Type B pancreatic cell (in vitro differentiated cells): ENCODE data around the gene SDF4. TPM values are rescaled to one million over a fixed set of nuclear protein-coding genes. Genes with fewer than 3 reads are reported as not detected.

Experiments
- DNase-seq: peaks from one replicate; pipeline ENCODE4 v3.0.0; 2021; ENCODE audit warnings: mixed read lengths; ENCODE audit not compliant: unreplicated experiment; ENCODE audit errors: extremely low spot score
- H3K27ac Mint-ChIP-seq: 2 replicates; pipeline ENCODE4 v1.8.0; 2021; ENCODE audit warnings: mild to moderate bottlenecking, mixed read lengths
- H3K27me3 Mint-ChIP-seq: 2 replicates; pipeline ENCODE4 v1.8.0; 2021; ENCODE audit warnings: mixed read lengths
- H3K36me3 Mint-ChIP-seq: 2 replicates; pipeline ENCODE4 v1.8.0; 2021; ENCODE audit warnings: mixed read lengths
- H3K4me1 Mint-ChIP-seq: one replicate; pipeline ENCODE4 v1.8.0; 2021; ENCODE audit warnings: mixed read lengths; ENCODE audit not compliant: unreplicated experiment
- H3K4me3 Mint-ChIP-seq: 2 replicates; pipeline ENCODE4 v1.8.0; 2021; ENCODE audit warnings: mild to moderate bottlenecking, mixed read lengths
- H3K9me3 Mint-ChIP-seq: 2 replicates; pipeline ENCODE4 v1.8.0; 2021; ENCODE audit warnings: mixed read lengths
- total RNA-seq: library from RNA; stranded (reverse); gene quantifications from 2 replicates; pipeline ENCODE4 v1.2.1, GENCODE V29; 2021; ENCODE audit warnings: low replicate concordance
- TF ChIP-seq, protein P1 (sequence below): fragments of 200-600 bp; sonication (generic); conservative IDR thresholded peaks from 2 replicates; pipeline ENCODE4 v1.5.0; 2021; ENCODE audit warnings: antibody characterized with exemption, mild to moderate bottlenecking

The SDF4 gene
- total RNA-seq, 1 donor from 2014 or later, result 116 TPM

GRCh38 chr1:1210726-1211540, 20.9 kb downstream of the SDF4 start:
- TF ChIP-seq, protein P1, sequence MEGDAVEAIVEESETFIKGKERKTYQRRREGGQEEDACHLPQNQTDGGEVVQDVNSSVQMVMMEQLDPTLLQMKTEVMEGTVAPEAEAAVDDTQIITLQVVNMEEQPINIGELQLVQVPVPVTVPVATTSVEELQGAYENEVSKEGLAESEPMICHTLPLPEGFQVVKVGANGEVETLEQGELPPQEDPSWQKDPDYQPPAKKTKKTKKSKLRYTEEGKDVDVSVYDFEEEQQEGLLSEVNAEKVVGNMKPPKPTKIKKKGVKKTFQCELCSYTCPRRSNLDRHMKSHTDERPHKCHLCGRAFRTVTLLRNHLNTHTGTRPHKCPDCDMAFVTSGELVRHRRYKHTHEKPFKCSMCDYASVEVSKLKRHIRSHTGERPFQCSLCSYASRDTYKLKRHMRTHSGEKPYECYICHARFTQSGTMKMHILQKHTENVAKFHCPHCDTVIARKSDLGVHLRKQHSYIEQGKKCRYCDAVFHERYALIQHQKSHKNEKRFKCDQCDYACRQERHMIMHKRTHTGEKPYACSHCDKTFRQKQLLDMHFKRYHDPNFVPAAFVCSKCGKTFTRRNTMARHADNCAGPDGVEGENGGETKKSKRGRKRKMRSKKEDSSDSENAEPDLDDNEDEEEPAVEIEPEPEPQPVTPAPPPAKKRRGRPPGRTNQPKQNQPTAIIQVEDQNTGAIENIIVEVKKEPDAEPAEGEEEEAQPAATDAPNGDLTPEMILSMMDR, result no peak
- Mint-ChIP-seq H3K4me1 (no peaks in the 10 kb centered on the region), H3K4me3 (no peak overlapping the region), H3K9me3 (no peaks in the 10 kb centered on the region), H3K27me3 (peaks cover 5% of the 10 kb centered on the region), H3K36me3 (no peaks in the 10 kb centered on the region), H3K27ac (no peak overlapping the region)
- DNase-seq, result no peak

GRCh38 chr1:1208713-1209433, 22.9 kb downstream of the SDF4 start:
- Mint-ChIP-seq H3K4me3 (no peak overlapping the region), H3K4me1 (no peaks in the 10 kb centered on the region), H3K9me3 (no peaks in the 10 kb centered on the region), H3K27ac (no peak overlapping the region), H3K27me3 (peaks cover 5% of the 10 kb centered on the region), H3K36me3 (no peaks in the 10 kb centered on the region)
- no peak for DNase-seq
- TF ChIP-seq, protein P1, result no peak

DNA sequence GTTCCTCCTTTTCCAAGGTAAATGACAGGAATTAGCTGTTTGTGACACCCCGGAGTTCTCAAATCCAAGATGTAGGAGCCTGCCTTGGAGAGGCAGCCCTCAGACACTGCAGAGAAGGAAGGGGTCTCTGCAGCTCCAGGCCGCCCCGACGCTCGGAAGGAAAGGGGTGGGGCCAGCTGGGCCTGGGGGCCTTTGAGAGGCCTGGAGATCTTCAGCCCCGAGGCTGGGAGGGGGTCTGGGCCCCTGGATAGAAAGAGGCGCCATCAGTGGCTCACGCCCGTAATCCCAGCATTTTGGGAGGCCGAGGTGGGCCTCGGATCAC, 24.3 kb downstream of the SDF4 start:
- H3K27me3 Mint-ChIP-seq, result peaks cover 5% of the 10 kb centered on the region
- no peaks in the 10 kb centered on the region for H3K9me3 Mint-ChIP-seq
- H3K4me1 Mint-ChIP-seq, result no peaks in the 10 kb centered on the region
- no peaks in the 10 kb centered on the region for H3K36me3 Mint-ChIP-seq
- no peak overlapping the region for H3K4me3 Mint-ChIP-seq
- H3K27ac Mint-ChIP-seq, result no peak overlapping the region
- DNase-seq, result no peak
- TF ChIP-seq, protein P1, result no peak

GRCh38 chr1:1206966-1207531, 24.8 kb downstream of the SDF4 start:
- H3K9me3 Mint-ChIP-seq, result no peaks in the 10 kb centered on the region

DNA sequence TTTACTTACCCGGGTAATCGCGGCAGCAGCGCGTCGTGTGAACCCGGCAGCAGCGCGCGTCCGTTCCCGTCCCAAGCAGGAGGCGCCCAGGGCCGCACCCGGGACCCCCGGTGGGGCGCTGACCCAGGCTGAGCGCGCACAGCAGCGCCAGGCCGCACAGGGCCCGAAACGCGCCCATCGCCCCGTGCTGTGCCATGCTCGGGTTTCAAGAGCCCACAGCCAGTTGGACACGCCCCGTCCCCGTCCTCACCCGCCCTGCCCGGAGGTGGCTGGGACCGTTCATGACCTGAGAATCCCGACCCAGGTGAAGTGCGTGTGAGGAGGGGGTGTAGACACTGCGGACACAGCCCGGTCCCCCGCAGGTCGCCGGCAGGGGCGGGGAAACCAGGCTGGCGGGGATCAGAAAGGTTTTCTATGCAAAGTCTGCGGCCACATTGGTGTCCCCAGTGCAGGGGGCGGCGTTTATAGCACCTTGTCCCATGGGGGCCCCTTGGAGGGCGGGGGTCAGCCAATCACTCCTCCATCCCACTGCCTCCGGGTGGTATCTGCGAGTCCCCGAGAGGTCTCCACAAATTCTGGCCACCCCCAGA, 25.3 kb downstream of the SDF4 start, which contains the start of gene TNFRSF18:
Gene TNFRSF18, minus strand, starts transcription at position 217 of the 590 bp plus-strand sequence. Its CDS starts 21 bp downstream, at position 196.
- Mint-ChIP-seq H3K27me3 (peaks cover 5% of the 10 kb centered on the region), H3K36me3 (no peaks in the 10 kb centered on the region), H3K4me3 (no peak within 1 kb of the TSS), H3K4me1 (no peaks in the 10 kb centered on the region), H3K9me3 (no peaks in the 10 kb centered on the region), H3K27ac (no peak within 1 kb of the TSS)
- TF ChIP-seq, protein P1, result no peak
- no peak for DNase-seq

More at GRCh38 chr1:1206966-1207531, 24.8 kb downstream of the SDF4 start:
- peaks cover 5% of the 10 kb centered on the region for H3K27me3 Mint-ChIP-seq
- TF ChIP-seq, protein P1, result no peak
- no peaks in the 10 kb centered on the region for H3K4me1 Mint-ChIP-seq
- H3K27ac Mint-ChIP-seq, result no peak overlapping the region
- DNase-seq, result no peak
- H3K36me3 Mint-ChIP-seq, result no peaks in the 10 kb centered on the region
- H3K4me3 Mint-ChIP-seq, result no peak overlapping the region
